OCI-LY7 (cell line): ENCODE data around the gene RASAL2.

ENCODE experiments used
- EZH2phosphoT487 ChIP-seq: fragments of 200-600 bp; sonication (generic); IDR thresholded peaks from 2 replicates; pipeline ENCODE4 v1.6.1; 2018; ENCODE audit warnings: low read depth, borderline replicate concordance, mild to moderate bottlenecking, mixed run types, antibody characterized with exemption, low read length, moderate library complexity, mixed read lengths
- TF ChIP-seq, protein P1 (sequence below): fragments of 200-600 bp; sonication (generic); conservative IDR thresholded peaks from 2 replicates; pipeline ENCODE4 v1.5.1; 2014; ENCODE audit warnings: mild to moderate bottlenecking, antibody characterized with exemption, low read length, moderate library complexity, mixed read lengths

DNA sequence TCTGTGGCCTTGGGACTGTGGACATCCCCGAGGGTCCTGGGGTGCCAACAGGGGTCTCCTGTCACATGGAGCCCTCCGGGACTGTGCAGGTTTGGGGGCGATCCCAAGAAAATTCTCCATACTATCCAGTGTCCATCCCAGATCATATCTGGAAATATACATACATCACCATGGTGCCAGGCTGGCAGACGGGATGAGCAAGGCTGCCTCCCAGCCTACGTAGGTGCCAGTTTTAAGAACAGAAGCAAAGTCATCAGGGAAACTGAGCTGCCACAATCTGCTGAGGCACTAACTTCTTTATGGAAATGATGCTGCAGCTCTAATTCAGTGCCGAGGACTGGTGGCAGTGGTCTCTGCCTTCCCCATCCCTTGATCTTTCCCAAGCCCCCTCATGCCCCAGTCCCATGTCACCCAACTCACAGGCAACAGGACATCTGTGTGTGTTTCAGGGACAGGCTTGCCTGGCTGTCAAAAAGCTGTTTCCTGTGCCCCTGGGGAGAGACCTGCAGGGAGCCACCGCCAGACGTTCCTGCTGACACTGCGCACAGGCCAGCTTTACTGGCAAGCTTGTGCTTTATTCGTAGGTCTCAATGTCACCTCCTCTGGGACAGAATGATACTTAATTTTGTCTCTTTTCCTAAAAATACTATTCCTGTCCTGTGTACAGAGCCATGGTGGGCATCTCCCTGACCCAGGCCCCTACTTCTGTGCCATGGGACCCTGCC lies 434.5 kb downstream of the RASAL2 start:
- TF ChIP-seq, protein P1, sequence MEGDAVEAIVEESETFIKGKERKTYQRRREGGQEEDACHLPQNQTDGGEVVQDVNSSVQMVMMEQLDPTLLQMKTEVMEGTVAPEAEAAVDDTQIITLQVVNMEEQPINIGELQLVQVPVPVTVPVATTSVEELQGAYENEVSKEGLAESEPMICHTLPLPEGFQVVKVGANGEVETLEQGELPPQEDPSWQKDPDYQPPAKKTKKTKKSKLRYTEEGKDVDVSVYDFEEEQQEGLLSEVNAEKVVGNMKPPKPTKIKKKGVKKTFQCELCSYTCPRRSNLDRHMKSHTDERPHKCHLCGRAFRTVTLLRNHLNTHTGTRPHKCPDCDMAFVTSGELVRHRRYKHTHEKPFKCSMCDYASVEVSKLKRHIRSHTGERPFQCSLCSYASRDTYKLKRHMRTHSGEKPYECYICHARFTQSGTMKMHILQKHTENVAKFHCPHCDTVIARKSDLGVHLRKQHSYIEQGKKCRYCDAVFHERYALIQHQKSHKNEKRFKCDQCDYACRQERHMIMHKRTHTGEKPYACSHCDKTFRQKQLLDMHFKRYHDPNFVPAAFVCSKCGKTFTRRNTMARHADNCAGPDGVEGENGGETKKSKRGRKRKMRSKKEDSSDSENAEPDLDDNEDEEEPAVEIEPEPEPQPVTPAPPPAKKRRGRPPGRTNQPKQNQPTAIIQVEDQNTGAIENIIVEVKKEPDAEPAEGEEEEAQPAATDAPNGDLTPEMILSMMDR: no peak
- TF ChIP-seq EZH2phosphoT487: no peak
